ENCODE data around the gene ATF6B. TPM values are rescaled to one million over a fixed set of nuclear protein-coding genes. Genes with fewer than 3 reads are reported as not detected.

The ATF6B gene
- total and polyA plus RNA-seq, 8 donors, result 30.2 to 68.0 (median 39.1) TPM

DNA sequence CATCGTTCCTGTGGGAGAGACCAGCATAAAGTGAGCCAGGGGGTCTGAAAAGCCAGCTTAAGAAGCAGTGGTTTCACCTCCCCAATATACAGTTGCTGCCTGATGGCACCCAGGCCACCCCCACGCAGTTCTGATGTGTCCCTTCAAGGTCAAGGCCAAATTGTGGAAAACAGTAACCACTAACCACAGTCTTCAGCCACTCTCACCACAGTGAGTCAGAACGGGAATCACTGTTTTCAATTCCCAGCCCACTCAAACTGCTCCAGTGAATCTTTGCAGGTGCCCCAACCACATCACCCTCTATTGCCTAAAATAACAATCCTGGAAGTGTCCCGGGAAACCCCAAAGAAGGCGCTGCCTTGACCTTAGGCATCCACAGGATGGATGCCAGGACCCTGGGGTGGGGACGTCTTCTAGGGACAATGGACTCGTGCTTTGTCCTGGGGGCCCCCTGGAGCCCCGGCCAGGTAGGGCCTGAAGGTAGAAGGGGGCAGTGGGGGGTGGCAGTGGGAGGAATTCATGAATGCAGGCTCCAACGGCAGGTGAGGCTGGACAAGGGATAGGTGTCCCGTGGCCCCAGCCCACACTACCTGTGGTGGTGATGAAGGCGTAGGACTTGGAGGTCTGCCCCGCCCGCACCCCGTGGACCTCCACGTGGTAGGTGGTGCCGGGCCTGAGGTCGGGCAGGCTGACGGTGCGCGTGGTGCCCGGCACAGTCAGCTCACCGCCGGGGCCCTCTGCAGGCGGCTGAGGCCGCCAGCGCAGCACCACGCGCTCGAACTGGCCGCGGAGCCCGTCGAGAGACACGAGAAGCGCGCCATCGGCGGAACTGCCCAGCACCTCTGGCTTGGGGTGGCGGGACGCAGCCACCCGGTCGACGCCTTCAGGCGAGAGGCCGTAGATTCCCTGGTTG lies 41.1 kb downstream of the ATF6B start:
- ATAC-seq, result peak; percentile 20 to 40 (median 39)
- TF ChIP-seq, protein P1, sequence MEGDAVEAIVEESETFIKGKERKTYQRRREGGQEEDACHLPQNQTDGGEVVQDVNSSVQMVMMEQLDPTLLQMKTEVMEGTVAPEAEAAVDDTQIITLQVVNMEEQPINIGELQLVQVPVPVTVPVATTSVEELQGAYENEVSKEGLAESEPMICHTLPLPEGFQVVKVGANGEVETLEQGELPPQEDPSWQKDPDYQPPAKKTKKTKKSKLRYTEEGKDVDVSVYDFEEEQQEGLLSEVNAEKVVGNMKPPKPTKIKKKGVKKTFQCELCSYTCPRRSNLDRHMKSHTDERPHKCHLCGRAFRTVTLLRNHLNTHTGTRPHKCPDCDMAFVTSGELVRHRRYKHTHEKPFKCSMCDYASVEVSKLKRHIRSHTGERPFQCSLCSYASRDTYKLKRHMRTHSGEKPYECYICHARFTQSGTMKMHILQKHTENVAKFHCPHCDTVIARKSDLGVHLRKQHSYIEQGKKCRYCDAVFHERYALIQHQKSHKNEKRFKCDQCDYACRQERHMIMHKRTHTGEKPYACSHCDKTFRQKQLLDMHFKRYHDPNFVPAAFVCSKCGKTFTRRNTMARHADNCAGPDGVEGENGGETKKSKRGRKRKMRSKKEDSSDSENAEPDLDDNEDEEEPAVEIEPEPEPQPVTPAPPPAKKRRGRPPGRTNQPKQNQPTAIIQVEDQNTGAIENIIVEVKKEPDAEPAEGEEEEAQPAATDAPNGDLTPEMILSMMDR (IDR thresholded peaks at IDR 0.05), result no peak
- Histone ChIP-seq H3K9me3 (no peaks in the 10 kb centered on the region), H3K4me3 (peak overlapping the region in 1 of 4 donors; percentile 29), H3K27ac (peak overlapping the region in 1 of 4 donors; percentile 5), H3K4me1 (no peaks in the 10 kb centered on the region), H3K27me3 (no peaks in the 10 kb centered on the region), H3K36me3 (no peaks in the 10 kb centered on the region)
- WGBS, 2 donors, result 20 to 35% methylated on average over 28 to 45 of the region's 45 CpGs
- intact Hi-C loops (cut with DNase I), result no loop called here
- no peak for FAIRE-seq
- DNase-seq, result peak in 1 of 6 donors; percentile 67

DNA sequence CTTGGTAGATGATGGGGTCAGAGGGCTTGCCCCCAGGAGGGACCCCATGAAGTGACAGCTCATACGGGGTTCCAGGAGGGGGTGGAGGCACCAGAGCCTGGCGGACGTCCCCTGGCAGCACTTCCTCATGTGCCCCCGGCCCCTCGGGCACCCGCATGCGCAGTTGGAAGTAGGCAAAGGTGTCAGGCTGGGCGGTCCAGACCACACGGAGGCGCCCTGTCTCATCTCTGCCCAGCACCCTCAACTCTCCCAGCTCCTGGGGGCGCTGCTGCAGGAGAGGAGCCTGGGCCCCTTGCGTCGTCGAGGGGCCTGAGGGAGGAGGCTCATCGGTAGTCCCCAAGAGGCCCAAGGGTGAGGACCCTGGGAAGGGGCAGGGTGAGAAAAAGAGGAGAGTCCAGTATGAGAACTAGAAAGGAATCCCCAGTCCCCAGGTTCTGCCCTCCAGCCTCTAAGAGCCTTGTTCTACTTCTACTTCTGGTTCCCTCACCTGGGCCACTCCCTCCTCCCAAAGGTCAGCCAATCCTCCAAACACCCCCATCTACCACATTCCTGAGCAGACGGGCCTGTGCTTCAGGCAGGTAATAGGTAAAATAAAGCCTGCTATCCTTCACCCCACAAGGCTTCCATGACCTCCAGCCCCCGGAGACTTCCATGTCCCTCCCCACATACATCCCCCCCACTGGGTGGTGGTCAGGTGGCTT lies 42.1 kb downstream of the ATF6B start:
- FAIRE-seq, result no peak
- WGBS, 2 donors, result 62 to 80% methylated on average over 17 of the region's 17 CpGs
- TF ChIP-seq, protein P1 (IDR thresholded peaks at IDR 0.05), result no peak
- H3K4me1 ChIP-seq, result no peaks in the 10 kb centered on the region
- no peaks in the 10 kb centered on the region for H3K27me3 ChIP-seq
- DNase-seq, result peak in 1 of 6 donors; percentile 54
- no peak overlapping the region for H3K27ac ChIP-seq
- ATAC-seq, result no peak
- no peaks in the 10 kb centered on the region for H3K9me3 ChIP-seq
- H3K4me3 ChIP-seq, result no peak overlapping the region
- intact Hi-C loops (cut with DNase I), result no loop called here
- H3K36me3 ChIP-seq, result no peaks in the 10 kb centered on the region

DNA sequence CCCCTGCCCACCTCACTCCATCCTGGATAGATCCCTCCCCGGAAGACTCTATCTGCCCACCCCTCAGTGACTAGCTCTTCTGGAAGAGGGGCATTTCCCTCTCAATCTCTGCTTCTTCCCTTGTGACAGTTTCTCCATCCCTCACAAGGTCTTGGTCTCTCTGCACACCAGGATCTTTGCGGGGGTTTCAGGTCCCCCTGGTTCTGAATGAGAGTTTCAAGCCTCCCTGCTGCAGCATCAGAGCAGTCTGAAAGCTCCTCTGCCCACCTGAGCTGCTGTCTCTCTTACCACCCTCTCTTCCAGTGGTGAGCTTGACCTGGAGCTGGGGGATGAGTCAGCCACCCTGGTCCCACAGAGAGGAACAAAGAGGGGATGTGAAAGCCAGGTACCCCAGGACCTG lies 43.3 kb downstream of the ATF6B start:
- H3K27me3 ChIP-seq, result no peaks in the 10 kb centered on the region
- FAIRE-seq (no peak), ATAC-seq (no peak), DNase-seq (no peak)
- H3K36me3 ChIP-seq, result no peaks in the 10 kb centered on the region
- TF ChIP-seq, protein P1 (IDR thresholded peaks at IDR 0.05), result no peak
- H3K4me3 ChIP-seq, result no peak overlapping the region
- intact Hi-C loops (cut with DNase I), result no loop called here
- H3K4me1 ChIP-seq, result no peaks in the 10 kb centered on the region
- no peak overlapping the region for H3K27ac ChIP-seq
- WGBS, 2 donors, result 61 to 78% methylated on average over 2 of the region's 2 CpGs
- H3K9me3 ChIP-seq, result no peaks in the 10 kb centered on the region

DNA sequence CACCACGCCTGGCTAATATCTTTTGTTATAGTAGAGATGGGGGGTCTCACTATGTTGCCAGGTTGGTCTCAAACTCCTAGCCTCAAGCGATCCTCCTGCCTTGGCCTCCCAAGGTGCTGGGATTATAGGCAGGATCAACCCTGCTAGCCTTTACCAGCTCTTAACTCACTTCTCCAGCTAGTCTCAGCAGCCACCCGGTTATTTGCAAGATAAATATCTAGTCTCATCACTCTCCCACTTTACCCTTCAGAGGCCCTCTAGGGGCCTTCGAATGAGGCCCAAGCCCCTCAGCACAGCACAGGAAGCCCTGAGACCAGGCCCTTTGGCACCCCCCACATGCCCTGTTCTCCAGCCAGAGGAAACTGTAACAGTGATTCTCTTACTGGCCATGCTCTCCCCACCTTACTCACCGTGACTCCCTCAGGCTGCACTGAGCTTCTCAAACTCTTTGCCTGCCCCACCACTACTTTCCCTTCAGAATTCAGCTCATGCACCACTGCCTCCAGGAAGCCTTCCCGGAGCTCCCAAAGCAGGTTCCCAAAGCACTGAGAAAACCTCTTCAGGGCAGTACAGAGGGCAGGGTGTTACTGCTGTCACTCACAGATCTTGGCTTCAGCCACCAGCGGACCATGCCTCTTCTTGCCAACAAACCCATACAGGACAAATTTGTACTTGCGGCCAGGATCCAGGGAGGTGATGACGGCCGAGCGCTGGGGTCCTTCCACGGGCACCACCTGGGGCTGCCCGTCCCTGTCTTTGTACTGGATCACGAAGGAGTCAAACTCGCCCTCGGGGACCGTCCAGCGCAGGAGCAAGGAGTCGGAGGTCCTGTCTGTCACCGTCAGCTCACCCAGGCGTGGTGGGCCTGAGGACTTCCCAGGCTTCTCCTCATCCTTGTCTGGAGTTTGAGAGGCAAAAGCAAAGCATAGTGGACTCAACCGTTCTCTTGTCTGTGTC lies 44.0 kb downstream of the ATF6B start:
- peak in 1 of 6 donors; percentile 43 for DNase-seq
- TF ChIP-seq, protein P1 (IDR thresholded peaks at IDR 0.05), result no peak
- no peaks in the 10 kb centered on the region for H3K9me3 ChIP-seq
- no peaks in the 10 kb centered on the region for H3K4me1 ChIP-seq
- FAIRE-seq, result no peak
- WGBS, 2 donors, result 70 to 82% methylated on average over 22 of the region's 22 CpGs
- H3K4me3 ChIP-seq, result no peak overlapping the region
- H3K27ac ChIP-seq, result no peak overlapping the region
- H3K27me3 ChIP-seq, result no peaks in the 10 kb centered on the region
- H3K36me3 ChIP-seq, result no peaks in the 10 kb centered on the region
- intact Hi-C loops (cut with DNase I), result no loop called here
- ATAC-seq, result no peak

Data from pancreas (tissue), 10 donors.